Bronchial epithelial cell (primary cell): Measurements from ENCODE around the gene VWA8. TPM values are rescaled to one million over a fixed set of nuclear protein-coding genes. Genes with fewer than 3 reads are reported as not detected.
A peak's percentile ranks its signal among the peaks of the same experiment; 100 is the strongest.

Experiments used
- DNase-seq: peaks from one replicate; pipeline ENCODE4 v3.0.0-alpha.2; 2010; ENCODE audit warnings: low read depth
- FAIRE-seq: peaks from 2 replicates; lab custom pipeline; 2011; peaks lifted over from hg19 to GRCh38; lab: Jason Lieb, UNC
- H3K27me3 ChIP-seq: 2 replicates; pipeline ENCODE4 v1.5.1; 2011; ENCODE audit warnings: low read length; ENCODE audit not compliant: control insufficient read depth, insufficient read depth
- H3K36me3 ChIP-seq: 2 replicates; pipeline ENCODE4 v1.5.1; 2011; ENCODE audit warnings: low read length; ENCODE audit not compliant: control insufficient read depth, insufficient read depth
- H3K4me3 ChIP-seq: 2 replicates; pipeline ENCODE4 v1.5.1; 2011; ENCODE audit warnings: mild to moderate bottlenecking, low read depth, low read length, control low read depth
- CTCF ChIP-seq: IDR thresholded peaks from 2 replicates; pipeline ENCODE4 v1.5.1; 2011; ENCODE audit warnings: mild to moderate bottlenecking, moderate library complexity, low read length, control low read depth, inconsistent platforms; ENCODE audit not compliant: insufficient read depth, severe bottlenecking
- total RNA-seq: library from RNA; depleted of rRNA; stranded (reverse); fragments of >200 nt; gene quantifications from 2 replicates; pipeline ENCODE4 v1.2.1, GENCODE V29; 2014

The VWA8 gene
- total RNA-seq, 1 donor from 2014 or later: 17.1 TPM

DNA sequence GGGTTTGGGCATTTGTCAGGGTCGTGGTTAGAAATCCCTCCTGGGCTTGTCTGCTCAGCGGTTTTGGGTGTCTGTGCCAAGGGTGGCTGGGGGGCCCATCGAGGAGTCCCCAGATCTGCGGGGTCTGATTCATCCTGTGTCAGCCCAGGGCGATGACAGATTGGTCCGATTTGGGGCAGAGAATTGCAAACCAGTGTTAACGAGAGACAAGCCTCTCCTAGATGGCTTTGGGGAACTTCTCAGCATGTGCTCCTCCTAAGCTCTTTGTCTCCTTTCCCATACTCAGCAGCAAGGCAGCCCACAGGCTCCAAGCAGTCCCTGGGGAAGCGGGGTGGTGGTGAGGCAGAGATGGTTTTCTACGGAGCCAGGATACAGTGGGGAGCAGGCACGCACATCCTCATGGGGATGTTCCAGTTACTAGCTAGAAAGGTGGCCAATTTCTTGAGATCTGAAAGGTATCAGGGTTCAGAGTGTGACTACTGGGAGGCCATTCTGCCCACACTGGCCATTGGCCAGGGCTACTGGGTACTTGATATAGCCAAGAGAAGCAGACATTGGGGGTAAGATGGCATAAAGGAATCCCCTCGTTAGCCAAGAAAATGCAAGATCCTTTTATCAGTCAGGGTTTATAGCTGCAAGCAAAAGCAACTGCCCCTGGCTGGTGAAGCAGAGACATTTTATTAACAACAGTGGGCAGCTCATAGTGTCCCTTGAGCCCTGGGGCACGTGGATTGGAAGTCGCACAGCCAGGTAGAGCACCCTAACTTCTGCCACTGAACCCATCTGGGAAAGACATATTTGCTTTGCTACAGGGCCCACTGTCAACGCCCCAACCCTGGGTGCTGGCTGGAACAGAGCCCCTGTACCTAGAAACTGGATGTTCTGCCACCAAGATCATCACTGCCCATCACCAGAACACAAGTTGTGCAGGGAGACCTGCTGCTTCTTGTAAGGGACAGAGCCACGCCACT is 440.0 kb downstream of the VWA8 start:
- no peak for TF ChIP-seq CTCF
- no peaks in the 10 kb centered on the region for H3K36me3 ChIP-seq
- FAIRE-seq (no peak), DNase-seq (no peak)
- H3K4me3 ChIP-seq: no peak overlapping the region
- no peaks in the 10 kb centered on the region for H3K27me3 ChIP-seq

GRCh38 chr13:41520016-41520659 is 440.8 kb downstream of the VWA8 start:
- H3K4me3 ChIP-seq: no peak overlapping the region
- DNase-seq (no peak), FAIRE-seq (peak; percentile 7)
- TF ChIP-seq CTCF: no peak
- H3K36me3 ChIP-seq: no peaks in the 10 kb centered on the region
- no peaks in the 10 kb centered on the region for H3K27me3 ChIP-seq

Other genes starting within 250 kb of the VWA8 start
- 16.8 TPM in 2 replicates for gene DGKH, start 87.5 kb upstream of the VWA8 start, total RNA-seq